ENCODE data around the gene GPR32. TPM values are rescaled to one million over a fixed set of nuclear protein-coding genes. Genes with fewer than 3 reads are reported as not detected.

The GPR32 gene
- total and polyA plus RNA-seq, 2 of the 8 experiments (the other 6 are each of a cell fraction or from before 2014, with no cell fraction given), result not detected

- Histone ChIP-seq H3K4me3 (ENCODE audit: extremely low read depth in 1 of 4, insufficient read depth in 2 of 4, low read depth in 3 of 4, low read length in 4 of 4) (no peak overlapping the region), H3K4me2 (ENCODE audit: insufficient read depth in 1 of 2, low read depth in 2 of 2, low read length in 2 of 2) (no peak overlapping the region), H3K4me1 (replicated peaks in 1 of 4; ENCODE audit: control insufficient read depth in 3 of 4, insufficient read depth in 4 of 4, low read length in 3 of 4) (no peaks in the 10 kb centered on the region), H3K79me2 (ENCODE audit: control insufficient read depth in 1 of 2, insufficient read depth in 2 of 2, low read length in 2 of 2) (no peaks in the 10 kb centered on the region), H3K9me3 (ENCODE audit: insufficient read depth in 2 of 2, low read depth in 1 of 2, low read length in 1 of 2) (no peaks in the 10 kb centered on the region), H2BK15ac (ENCODE audit: low read length) (no peak overlapping the region), H2BK20ac (ENCODE audit: low read length) (no peak overlapping the region), H2BK5ac (ENCODE audit: low read depth, low read length) (no peak overlapping the region), H2AFZ (ENCODE audit: low read length) (no peak overlapping the region), H4K91ac (replicated peaks; ENCODE audit: insufficient read length, low read length) (no peak overlapping the region), H4K5ac (ENCODE audit: insufficient read length, low read depth, low read length) (no peak overlapping the region), H3K23me2 (ENCODE audit: low read depth, low read length) (no peaks in the 10 kb centered on the region), H3K9ac (replicated peaks in 1 of 4; ENCODE audit: extremely low read depth in 1 of 4, low read depth in 3 of 4, low read length in 3 of 4) (no peak overlapping the region), H4K8ac (ENCODE audit: extremely low read depth, insufficient read depth, low read length) (no peak overlapping the region), H3K4ac (replicated peaks; ENCODE audit: insufficient read length, low read depth, low read length) (no peak overlapping the region), H3K79me1 (ENCODE audit: low read depth, low read length) (no peaks in the 10 kb centered on the region), H4K20me1 (replicated peaks in 1 of 2; ENCODE audit: control insufficient read depth in 1 of 2, insufficient read depth in 2 of 2, low read length in 2 of 2) (no peaks in the 10 kb centered on the region), H3K18ac (ENCODE audit: extremely low read depth, low read length) (no peak overlapping the region), H3K27me3 (replicated peaks in 1 of 4; ENCODE audit: control insufficient read depth in 3 of 4, extremely low read depth in 1 of 4, insufficient read depth in 3 of 4, low read length in 3 of 4) (peaks cover 0 to 4% (median 0%) of the 10 kb centered on the region in 4 experiments; a peak in 1 of 7 replicates), H3K23ac (ENCODE audit: insufficient read length) (no peak overlapping the region), H3K27ac (ENCODE audit: low read depth, low read length) (no peak overlapping the region), H2BK12ac (ENCODE audit: low read depth, low read length) (no peak overlapping the region), H3K56ac (replicated peaks; ENCODE audit: insufficient read length, low read depth, low read length) (no peak overlapping the region), H2AK5ac (ENCODE audit: low read depth, low read length) (no peak overlapping the region), H2BK120ac (replicated peaks; ENCODE audit: low read depth, low read length) (no peak overlapping the region), H3K14ac (ENCODE audit: insufficient read length) (no peak overlapping the region), H3K36me3 (ENCODE audit: control insufficient read depth in 2 of 4, insufficient read depth in 4 of 4, low read length in 3 of 4) (no peaks in the 10 kb centered on the region)
- POLR2A ChIA-PET (ENCODE audit: partially characterized antibody), result interaction anchor here (0.8 kb wide), 1 partner anchor 31 kb away, joined by 3 read pairs; no protein-coding TSS in a partner anchor
- CTCF ChIA-PET (ENCODE audit: partially characterized antibody), result no interaction called here
- FAIRE-seq (peak; percentile 39), DNase-seq (ENCODE audit: low read depth in 1 of 2, low spot score in 2 of 2) (no peak)
- 94% methylated on average over 7 of the region's 7 CpGs; no CpG with 5 or more reads in 1 of the 2 experiments for WGBS, 2 experiments (ENCODE audit: extremely low coverage in 1 of 2, insufficient coverage in 1 of 2, insufficient read length in 1 of 2, insufficient replicate concordance in 2 of 2, low coverage in 1 of 2, low lambda C conversion rate in 2 of 2, missing lambda C conversion rate in 1 of 2)
- TF ChIP-seq CHD2 (IDR thresholded peaks at IDR 0.05; ENCODE audit: low read length) (no peak), KDM4A (IDR thresholded peaks at IDR 0.05; ENCODE audit: low read depth, low read length, severe bottlenecking) (no peak), RBBP5 (IDR thresholded peaks at IDR 0.05; ENCODE audit: borderline replicate concordance, low read depth, low read length) (no peak), ATF3 (IDR thresholded peaks at IDR 0.05; ENCODE audit: insufficient read depth, low read depth, low read length) (no peak), CHD1 (IDR thresholded peaks at IDR 0.05; ENCODE audit: low read depth, low read length) (no peak), CBX8 (IDR thresholded peaks at IDR 0.05; ENCODE audit: borderline replicate concordance, low read depth, low read length) (no peak), SP4 (IDR thresholded peaks at IDR 0.05; ENCODE audit: low read length) (no peak), POU5F1 (IDR thresholded peaks at IDR 0.05; ENCODE audit: low read depth, low read length) (no peak), TAF1 (IDR thresholded peaks at IDR 0.05; ENCODE audit: low read depth, low read length) (no peak), TEAD4 (IDR thresholded peaks at IDR 0.05; ENCODE audit: low read depth, low read length) (no peak), FOSL1 (IDR thresholded peaks at IDR 0.05; ENCODE audit: insufficient read depth, low read depth, low read length) (no peak)
- TF ChIP-seq, protein P1, sequence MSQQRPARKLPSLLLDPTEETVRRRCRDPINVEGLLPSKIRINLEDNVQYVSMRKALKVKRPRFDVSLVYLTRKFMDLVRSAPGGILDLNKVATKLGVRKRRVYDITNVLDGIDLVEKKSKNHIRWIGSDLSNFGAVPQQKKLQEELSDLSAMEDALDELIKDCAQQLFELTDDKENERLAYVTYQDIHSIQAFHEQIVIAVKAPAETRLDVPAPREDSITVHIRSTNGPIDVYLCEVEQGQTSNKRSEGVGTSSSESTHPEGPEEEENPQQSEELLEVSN (IDR thresholded peaks at IDR 0.05), result no peak
- TF ChIP-seq, protein P2, sequence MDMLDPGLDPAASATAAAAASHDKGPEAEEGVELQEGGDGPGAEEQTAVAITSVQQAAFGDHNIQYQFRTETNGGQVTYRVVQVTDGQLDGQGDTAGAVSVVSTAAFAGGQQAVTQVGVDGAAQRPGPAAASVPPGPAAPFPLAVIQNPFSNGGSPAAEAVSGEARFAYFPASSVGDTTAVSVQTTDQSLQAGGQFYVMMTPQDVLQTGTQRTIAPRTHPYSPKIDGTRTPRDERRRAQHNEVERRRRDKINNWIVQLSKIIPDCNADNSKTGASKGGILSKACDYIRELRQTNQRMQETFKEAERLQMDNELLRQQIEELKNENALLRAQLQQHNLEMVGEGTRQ (IDR thresholded peaks at IDR 0.05; ENCODE audit: low read length), result no peak
These were observed 5.9 kb upstream of the GPR32 start for GRCh38 chr19:50764409-50764808.
